GM18517 (cell line): ENCODE measurements around the gene EMP1.

ENCODE experiments used
- ATAC-seq: cut with Tn5 transposase; IDR thresholded peaks from one replicate; pipeline ENCODE4 v1.9.1; 2021; ENCODE audit warnings: mild to moderate bottlenecking, moderate library complexity; ENCODE audit not compliant: unreplicated experiment

EMP1 gene, protein sequence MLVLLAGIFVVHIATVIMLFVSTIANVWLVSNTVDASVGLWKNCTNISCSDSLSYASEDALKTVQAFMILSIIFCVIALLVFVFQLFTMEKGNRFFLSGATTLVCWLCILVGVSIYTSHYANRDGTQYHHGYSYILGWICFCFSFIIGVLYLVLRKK

DNA sequence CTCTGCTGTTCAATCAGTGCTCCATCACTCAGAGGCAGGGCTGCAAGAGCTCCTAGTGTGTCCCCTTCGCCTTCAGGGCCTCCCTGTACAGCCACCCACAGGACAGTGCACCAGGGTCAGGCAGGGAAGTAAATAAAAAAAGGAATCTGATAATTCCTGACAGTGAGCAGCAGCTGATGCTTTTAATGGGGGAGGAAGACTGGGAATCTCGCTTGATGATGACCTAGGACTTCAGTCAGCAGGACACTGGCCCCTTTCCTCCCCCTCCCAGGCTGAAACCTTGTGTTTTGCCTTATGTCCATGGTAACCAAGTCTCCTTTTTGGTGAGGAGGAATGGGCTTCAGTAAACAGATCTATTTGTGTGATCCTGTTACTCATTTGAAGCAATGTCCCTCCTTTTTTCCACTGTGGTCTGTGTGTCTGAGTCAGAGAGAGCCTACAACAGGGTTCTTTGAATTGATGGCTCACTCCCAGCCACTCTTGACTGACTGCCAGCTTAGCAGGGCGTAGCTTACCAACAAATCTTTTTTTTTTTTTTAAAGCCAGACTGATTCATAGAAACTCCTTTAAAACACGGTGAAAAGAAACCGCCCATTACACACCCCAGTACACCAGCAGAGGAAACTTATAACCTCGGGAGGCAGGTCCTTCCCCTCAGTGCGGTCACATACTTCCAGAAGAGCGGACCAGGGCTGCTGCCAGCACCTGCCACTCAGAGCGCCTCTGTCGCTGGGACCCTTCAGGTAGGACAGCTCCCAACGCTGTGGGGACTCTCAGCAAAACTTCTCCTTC lies at the start of gene EMP1:
Gene EMP1 (plus strand): TSS at position 597 of the 792 bp plus-strand sequence. CDS start 14,785 bp downstream, outside the sequence.
- ATAC-seq, result peak; percentile 87

DNA sequence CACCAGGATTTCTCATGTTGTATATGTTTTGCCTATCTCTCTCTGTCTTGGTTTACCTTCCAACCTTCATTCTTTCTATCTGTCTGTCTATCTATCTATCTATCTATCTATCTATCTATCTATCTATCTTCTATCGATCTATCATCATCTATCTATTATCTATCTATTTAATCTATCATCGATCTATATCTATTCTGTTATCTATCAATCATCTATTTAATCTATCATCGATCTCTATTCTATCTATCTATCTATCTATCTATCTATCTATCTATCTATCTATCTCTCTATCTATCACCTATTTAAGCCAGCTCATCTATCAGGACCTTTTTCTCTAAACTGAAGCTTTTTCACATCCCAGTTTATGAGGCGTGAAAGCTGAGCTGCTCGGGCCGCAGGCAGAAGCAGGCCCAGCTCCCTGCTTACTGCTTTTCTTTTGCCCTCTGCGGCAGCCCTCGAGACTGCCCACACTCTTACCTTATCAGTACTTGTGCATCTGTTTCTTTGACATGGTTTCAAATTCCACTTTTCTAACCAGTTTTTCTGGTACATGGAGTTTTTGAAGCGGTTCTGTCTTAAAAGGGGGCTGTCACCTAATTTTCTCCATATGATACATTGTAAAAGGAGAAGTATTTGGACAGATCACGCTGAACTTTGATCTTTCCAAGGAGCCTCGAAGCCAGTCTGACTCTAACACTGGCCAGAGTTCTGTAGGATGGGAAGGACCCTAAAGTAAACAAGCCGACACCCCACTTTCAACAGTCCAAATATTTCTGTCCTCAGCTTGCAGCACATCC lies 48.6 kb upstream of the EMP1 start:
- no peak for ATAC-seq

DNA sequence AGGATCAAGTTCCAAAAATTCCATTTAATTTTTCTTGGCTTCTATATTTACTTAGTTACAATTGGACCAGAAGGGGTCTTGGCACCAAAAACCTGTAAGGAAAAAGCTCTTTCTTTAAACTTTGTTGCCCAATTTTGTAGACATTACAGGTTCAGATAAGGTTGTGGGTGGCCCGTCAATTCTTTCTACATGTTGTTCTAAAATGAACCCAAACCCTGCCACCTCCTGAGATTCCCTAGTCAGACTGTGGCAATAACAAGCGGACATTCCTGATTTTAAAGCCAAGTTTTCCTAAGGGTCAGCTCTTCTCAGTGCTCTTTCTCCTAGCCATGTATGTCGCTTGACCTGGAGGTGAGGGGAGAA lies 48.1 kb upstream of the EMP1 start:
- ATAC-seq, result no peak

DNA sequence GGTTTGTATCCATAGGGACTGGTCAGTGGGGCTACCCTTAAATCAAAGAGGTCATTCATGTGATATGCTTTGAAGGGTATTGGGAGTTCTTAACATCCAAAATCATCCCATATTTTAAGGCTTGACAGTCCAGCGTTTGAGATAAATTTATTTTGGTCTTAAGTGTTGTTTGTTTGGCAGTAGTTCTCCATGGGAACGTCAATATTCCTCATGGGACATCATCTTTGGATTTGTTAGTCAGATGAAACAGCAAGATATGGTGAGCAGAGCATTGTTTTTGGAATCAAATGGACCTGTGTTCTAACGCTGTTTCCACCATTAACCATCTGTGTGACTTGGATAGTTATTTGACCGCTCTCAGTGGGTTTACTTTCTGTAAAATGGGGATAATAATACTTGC lies 47.1 kb upstream of the EMP1 start:
- no peak for ATAC-seq

DNA sequence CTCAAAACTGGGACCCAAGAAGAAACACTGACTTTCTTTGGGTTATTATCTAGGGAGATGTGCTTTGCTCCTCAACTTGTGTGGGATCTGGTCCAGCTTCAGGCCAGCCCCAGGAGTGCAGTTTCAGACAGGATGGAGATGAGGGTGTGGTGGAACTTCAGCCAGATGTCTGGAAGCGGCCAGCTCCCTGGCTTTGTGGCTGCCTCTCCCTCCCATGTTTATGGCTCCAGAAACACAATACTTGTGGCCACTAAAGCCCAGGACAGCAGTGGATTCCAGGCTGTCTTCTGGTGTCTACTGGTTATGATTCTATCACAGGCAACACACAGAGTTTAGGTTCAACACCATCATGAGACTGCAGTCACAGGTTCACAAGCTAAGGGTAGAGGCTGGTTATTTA lies 44.2 kb upstream of the EMP1 start:
- no peak for ATAC-seq

DNA sequence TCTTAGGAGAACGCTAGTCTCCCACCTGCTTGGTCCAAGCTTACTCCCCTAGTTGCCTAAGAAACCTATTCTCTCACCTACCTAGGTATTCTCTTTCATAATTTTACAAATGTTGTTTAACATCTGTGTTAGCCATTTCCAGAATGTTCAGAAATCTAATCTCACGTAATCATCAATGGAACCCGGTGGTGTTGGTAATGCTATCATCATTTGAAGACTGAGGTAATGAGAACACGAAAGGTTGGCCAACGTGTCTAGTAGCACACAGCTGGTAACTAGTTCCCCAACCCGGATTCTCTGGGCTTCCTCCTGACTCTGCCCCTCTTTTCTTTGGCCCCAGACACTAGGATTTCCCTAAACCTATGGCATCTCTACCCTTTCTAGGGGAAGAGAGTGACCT lies 43.8 kb upstream of the EMP1 start:
- no peak for ATAC-seq

DNA sequence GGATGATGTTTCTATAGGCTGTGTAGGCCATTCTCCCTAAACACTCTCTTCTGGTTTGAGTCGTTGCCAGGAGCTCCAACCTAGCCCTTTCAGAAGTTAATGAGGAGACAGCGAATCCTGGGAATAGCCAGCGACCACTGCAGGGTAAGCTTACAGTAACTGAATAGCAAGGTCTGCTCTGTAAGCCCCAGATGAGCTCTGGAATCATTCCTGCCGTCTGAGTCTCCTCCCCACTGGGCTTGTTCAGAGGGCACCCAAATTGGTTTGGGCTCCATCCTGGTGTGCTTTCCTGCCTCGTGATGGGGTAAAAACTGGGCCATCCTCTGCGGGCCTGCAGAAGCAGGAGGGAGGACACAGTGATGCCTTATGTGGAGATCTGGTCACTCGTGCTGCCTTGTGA lies 43.3 kb upstream of the EMP1 start:
- no peak for ATAC-seq

DNA sequence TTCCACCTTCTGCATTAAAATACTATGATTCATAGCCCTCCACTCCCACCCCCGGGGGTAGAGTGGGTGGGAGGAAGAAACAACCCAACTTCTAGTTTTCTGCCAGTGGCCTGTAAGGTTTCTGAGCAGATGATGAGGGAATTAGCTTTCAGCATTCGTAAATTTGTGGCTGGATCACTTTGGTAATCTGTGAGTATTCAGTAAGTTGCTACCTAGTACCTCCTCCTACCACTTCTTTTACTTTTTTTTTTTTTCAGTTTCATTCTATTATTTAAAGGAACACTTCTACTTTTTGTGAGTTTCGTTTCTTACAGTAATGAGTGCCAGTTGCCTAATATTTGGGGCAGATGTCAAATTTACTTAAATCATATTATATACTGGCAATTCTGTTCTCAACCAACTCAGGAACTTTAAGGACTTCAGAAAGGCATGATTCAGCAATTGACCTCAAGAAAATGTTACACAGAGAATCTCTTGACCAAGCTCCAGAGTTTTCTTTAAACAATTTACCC lies 42.4 kb upstream of the EMP1 start:
- peak; percentile 63 for ATAC-seq

DNA sequence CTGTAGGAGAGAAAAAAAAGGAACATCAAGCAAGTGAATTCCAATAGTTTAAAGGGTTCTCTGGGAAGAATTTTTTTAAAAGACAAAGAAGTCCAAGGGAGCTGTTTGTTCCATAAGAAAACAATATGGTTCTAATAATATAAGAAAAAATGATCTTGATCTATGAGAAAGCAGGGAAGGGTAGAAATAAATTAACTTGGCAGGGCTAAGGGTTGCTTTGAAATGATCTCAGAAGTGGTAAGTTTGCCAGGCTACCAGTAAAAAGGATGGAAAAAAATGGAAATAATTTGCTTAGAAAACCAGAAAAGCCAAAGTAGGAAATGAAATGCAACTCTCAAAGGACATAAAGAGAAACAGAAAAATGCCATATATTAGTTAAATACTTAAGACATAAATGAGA lies 41.7 kb upstream of the EMP1 start:
- ATAC-seq, result no peak

DNA sequence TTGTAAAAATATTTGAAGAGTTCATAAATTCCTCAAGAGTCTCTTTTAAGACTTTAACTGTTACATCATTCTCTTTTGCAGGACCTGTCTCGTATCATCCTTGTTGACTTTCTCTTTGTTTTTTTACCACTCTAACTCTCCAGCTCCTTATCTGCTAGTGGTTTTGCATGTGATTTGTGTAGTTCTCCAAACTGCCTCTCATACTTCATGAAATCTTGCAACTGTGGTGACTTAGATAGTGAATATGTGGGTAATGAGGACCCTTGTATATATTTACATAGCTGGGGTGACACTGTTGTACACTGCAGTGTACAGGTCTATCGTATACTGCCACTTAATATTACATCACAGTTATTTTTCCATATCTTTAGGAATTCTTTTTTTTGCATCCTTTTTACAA lies 40.2 kb upstream of the EMP1 start:
- no peak for ATAC-seq

DNA sequence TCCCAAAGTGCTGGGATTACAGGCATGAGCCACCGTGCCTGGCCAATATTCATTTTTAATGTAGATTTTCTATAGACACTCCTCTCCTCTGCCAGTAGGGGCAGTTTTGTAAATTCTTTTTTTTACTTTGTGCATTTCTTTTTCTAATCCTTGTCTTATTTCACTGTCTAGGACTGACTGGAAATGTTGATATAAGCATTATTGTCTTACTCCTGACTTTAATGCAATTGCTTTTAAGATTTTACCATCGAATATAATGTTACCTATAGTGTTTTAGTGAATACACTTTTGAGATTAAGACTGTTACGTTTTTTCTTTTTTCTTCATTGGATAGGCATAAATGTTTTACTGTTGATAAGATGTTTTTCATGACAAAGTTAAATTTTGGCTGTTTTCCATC lies 35.4 kb upstream of the EMP1 start:
- ATAC-seq, result no peak

DNA sequence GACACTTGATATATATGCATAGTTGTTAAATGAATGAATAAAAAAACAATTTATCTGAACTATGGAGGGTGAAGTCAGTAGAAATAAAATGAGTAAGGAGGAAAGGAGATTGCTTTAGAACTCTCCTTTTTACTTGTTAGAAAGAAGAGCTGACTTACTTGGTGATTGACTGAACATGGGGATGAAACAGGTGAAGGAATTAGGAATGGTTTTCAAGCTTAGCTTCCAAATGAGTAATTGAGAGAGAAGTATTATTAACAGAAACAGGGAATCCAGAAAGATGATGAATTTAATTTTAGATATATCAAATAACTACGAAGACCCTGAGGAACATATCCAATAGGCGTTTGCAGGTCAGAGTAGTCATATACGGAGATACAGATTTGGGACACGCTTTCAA lies 33.6 kb upstream of the EMP1 start:
- no peak for ATAC-seq

DNA sequence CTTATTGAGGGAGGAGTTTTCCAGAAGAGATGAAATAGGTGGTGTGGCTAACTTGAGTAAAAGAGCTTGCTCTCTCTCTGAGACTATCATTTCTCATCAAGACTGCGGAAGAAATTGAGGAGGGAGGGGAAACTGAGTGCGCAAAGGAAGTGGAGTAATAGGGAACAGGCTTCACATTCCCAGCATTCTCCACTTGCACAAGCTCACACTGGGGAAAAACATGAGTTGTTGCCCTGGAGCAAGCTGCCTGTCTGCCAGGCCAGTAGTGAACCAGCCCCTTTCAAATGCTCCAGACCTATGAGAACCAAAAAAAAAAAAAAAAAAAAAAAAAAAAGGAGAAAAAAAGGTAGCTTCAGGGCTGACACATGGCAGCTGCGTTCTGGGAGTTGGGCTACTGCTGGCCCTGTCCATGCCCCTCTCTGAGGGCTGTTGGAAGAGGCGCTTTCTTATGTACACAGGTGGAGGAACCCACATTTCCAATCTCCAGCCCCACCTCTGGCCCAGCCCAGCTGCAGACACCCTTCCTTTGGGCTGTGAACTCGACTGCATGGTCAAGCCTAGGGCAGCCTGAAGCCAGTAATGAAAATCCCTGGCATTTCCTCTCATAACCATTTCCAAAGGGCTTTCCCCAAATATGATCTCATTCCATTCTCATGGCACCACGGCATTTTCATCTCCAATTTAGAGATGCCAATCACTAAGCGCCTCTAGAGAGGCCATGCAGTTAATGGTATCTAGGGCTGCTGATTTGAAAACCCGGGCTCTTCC lies 32.5 kb upstream of the EMP1 start:
- ATAC-seq, result no peak

DNA sequence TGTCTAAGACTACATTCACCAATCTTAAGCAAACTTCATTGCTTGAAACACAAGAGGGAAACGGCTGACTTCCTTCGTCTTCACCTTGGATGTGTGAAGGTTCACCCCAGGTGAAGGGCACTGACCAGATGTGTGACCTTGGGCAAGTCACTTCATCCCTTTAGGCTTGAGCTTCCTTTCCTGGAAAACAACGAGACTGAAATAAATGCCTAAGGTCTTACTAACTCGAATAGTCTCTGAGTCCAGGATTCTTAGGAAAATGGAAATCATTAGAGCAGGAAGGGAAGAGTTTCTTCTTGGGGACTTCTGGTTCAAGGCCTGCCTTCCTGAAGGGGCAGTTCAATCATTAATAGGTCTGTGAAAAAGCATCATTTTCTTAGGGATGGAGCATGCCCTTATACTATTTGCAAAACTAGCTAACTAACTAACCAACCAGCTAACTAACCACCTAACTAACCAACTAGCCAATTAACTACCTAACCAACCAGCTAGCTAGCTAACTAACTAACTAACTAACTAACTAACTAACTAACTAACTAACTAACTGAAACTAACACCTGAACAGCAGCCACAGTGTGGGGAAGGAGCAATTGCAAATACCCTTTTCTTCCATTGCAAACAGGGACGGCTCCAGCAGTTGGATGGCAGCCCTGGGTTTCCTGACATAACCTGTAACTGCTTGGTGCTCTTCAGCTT lies 31.5 kb upstream of the EMP1 start:
- no peak for ATAC-seq

DNA sequence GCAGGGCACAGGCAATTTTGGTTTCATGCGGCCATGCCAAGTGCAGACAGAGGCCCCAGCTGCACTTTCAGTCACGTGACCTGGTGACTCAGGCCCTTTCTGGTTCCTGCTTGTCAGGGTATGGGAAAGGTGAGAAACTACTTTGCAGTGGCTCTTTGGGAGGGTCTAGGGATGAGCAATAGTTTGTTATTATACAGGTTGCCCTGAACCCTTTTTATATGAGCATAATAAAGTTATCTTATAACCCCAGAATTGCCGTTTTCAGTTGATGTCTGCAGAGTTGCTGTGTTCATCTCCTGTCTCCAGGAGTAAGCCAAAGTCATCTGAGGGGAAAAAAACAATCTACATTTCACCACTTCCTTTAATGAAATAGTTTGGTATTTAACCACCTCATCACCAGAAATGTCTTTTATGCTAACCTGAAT lies 30.9 kb upstream of the EMP1 start:
- ATAC-seq, result peak; percentile 83

DNA sequence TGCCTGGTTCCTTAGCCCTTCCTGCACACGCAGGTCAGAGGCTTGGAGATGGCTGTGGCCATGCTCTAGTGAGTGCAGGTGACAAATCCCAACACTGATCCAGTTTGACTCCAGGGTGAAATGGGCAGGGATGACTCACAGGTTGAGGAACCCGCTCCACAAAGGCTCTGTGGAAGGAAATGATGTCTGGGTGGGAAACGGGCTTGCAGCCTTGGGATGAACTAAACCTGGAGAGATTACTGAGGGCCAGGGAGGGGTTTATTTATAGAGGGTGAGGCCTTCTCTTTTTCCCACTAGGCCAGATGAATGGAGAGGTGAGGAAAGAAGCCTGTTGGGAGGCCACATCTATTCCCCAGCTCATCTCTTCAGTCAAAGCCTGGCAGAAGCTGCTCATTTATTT lies 29.3 kb upstream of the EMP1 start:
- no peak for ATAC-seq

DNA sequence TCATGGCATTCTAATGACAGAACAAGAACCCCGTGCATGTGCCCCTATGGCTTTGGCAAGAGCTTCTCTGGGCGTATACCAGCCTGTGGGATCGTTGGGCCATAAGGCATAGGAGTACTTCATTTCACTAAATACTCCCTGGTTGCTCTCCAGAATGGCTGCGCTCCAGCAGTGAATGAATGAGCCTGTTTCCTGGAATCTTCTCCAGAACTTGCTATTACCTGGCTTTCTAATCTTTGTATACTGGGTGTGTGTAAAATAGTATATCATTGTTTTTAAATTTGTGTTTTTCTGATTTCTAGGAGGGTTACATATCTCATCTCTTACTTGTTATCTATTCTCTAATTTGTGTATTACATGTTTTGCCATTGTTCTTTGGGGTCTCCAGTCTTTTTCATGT lies 28.6 kb upstream of the EMP1 start:
- no peak for ATAC-seq

DNA sequence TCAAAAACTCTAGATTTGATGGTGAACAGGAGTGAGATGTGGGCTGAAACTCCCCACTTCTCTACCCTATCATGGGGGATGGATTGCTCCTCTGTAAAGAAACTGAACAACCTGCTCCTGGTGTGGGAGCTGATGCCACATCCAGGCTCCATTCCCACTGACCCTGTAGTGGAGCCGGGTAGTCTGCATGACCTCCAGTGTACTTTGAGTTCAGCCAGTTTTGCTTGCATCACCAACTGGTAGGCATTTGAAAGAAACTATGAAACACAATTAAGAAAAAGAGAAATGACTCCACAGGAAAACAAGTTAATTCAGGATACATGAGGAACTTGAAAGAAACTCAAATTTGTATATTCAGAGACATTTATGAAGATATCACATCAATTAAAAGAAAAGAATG lies 27.3 kb upstream of the EMP1 start:
- no peak for ATAC-seq

DNA sequence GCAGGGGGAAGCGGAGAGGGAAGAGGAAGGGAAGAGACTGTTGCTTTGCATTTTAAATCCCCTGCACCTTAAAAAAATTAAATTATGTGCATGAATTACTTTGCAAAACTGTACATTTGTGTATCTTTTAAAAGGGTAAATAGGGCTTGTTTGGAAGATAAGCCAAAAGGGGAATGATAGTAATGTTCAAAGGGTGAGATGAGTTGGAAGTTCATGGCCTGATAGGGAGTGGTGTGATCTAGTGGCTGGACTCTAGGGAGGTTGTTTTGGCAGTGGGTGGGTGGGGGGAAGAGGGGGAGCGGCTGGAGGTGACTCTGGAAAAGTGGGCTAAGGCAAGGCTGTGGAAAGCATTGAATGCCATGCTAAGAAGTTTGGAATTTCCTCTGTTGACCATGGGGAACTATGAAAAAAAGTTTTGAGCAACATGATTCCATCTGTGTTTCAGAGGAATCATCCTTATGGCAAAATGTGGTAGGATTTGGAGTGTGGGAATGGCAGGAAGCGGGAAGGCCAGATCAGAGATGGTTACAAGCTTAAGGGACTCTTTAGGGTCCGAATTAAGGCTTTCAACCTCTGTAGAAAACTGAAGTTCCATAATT lies 25.5 kb upstream of the EMP1 start:
- no peak for ATAC-seq
